Measurements from ENCODE around the gene LRRC72.

The LRRC72 gene

GRCh38 chr7:16604054-16604453 is 77.4 kb downstream of the LRRC72 start:
- Histone ChIP-seq H3K4me3 (ENCODE audit: low read length) (no peak overlapping the region), H3K9ac (ENCODE audit: low read length) (no peak overlapping the region), H3K36me3 (ENCODE audit: control insufficient read depth, low read depth, low read length) (no peaks in the 10 kb centered on the region), H3K27ac (ENCODE audit: low read length) (no peak overlapping the region), H3K4me1 (ENCODE audit: control insufficient read depth, low read depth, low read length) (no peaks in the 10 kb centered on the region), H3K27me3 (ENCODE audit: control insufficient read depth, insufficient read depth, low read length) (no peaks in the 10 kb centered on the region), H3K9me3 (ENCODE audit: control insufficient read depth, low read depth, low read length) (no peaks in the 10 kb centered on the region)

GRCh38 chr7:16606704-16607103 is 80.1 kb downstream of the LRRC72 start:
- no peaks in the 10 kb centered on the region for H3K9me3 ChIP-seq (ENCODE audit: control insufficient read depth, low read depth, low read length)
- H3K4me3 ChIP-seq (ENCODE audit: low read length), result no peak overlapping the region
- H3K36me3 ChIP-seq (ENCODE audit: control insufficient read depth, low read depth, low read length), result no peaks in the 10 kb centered on the region
- no peaks in the 10 kb centered on the region for H3K27me3 ChIP-seq (ENCODE audit: control insufficient read depth, insufficient read depth, low read length)
- no peak overlapping the region for H3K27ac ChIP-seq (ENCODE audit: low read length)
- H3K9ac ChIP-seq (ENCODE audit: low read length), result no peak overlapping the region
- no peaks in the 10 kb centered on the region for H3K4me1 ChIP-seq (ENCODE audit: control insufficient read depth, low read depth, low read length)

DNA sequence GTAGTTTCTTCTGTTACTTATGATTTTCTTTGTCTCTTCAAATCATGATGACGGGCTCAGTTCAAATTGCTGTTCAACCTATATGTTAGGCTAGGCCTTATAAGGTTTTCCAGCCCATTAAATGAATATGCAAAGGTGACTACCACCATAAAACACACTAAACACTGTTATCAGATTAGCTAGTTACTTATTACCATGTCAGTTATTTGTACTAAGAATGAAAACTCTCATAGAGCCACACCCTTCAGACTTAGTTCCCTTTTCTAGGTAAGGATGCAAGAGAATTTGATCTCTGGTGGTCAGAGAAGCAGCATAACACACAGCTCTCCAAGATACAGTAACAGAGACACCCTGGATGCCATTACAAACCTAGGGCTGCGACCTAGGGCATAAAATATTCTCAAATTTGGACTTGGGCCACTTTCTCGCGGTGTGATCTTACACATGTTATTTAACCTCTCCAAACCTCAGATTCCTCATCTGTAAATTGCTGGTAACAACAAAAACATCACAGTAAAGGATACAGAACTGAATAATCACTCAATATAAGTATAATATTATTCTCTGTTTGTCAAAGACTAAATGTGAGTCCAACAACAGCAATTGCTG is 83.3 kb downstream of the LRRC72 start:
- H3K27me3 ChIP-seq (ENCODE audit: control insufficient read depth, insufficient read depth, low read length), result no peaks in the 10 kb centered on the region
- no peak overlapping the region for H3K4me3 ChIP-seq (ENCODE audit: low read length)
- no peaks in the 10 kb centered on the region for H3K4me1 ChIP-seq (ENCODE audit: control insufficient read depth, low read depth, low read length)
- no peaks in the 10 kb centered on the region for H3K9me3 ChIP-seq (ENCODE audit: control insufficient read depth, low read depth, low read length)
- H3K36me3 ChIP-seq (ENCODE audit: control insufficient read depth, low read depth, low read length), result no peaks in the 10 kb centered on the region
- no peak overlapping the region for H3K27ac ChIP-seq (ENCODE audit: low read length)
- no peak overlapping the region for H3K9ac ChIP-seq (ENCODE audit: low read length)

DNA sequence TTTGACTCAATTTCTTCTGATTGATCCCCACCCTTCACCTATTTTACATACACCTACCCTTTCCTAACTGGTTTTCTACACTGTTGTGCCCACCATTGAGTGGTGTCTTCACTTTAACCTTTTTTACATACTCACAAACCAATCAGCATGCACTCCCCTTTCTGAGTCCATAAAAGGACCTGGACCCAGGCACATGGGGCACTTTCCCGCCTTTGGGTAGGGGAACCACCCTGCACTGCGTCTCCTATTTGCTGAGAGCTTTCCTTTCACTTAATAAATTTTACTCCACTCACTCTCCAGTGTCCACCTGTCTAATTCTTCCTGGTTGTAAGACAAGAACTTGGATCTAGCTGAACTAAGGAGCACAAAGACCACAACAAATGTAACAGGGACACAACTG is 85.1 kb downstream of the LRRC72 start:
- H3K27me3 ChIP-seq (ENCODE audit: control insufficient read depth, insufficient read depth, low read length), result no peaks in the 10 kb centered on the region
- no peak overlapping the region for H3K4me3 ChIP-seq (ENCODE audit: low read length)
- no peak overlapping the region for H3K27ac ChIP-seq (ENCODE audit: low read length)
- H3K9ac ChIP-seq (ENCODE audit: low read length), result no peak overlapping the region
- no peaks in the 10 kb centered on the region for H3K9me3 ChIP-seq (ENCODE audit: control insufficient read depth, low read depth, low read length)
- H3K4me1 ChIP-seq (ENCODE audit: control insufficient read depth, low read depth, low read length), result peaks cover 3% of the 10 kb centered on the region
- no peaks in the 10 kb centered on the region for H3K36me3 ChIP-seq (ENCODE audit: control insufficient read depth, low read depth, low read length)

- H3K4me3 ChIP-seq (ENCODE audit: low read length), result no peak overlapping the region
- H3K9ac ChIP-seq (ENCODE audit: low read length), result no peak overlapping the region
- no peaks in the 10 kb centered on the region for H3K9me3 ChIP-seq (ENCODE audit: control insufficient read depth, low read depth, low read length)
- no peak overlapping the region for H3K27ac ChIP-seq (ENCODE audit: low read length)
- peaks cover 3% of the 10 kb centered on the region for H3K4me1 ChIP-seq (ENCODE audit: control insufficient read depth, low read depth, low read length)
- H3K27me3 ChIP-seq (ENCODE audit: control insufficient read depth, insufficient read depth, low read length), result no peaks in the 10 kb centered on the region
- H3K36me3 ChIP-seq (ENCODE audit: control insufficient read depth, low read depth, low read length), result no peaks in the 10 kb centered on the region
Measured at GRCh38 chr7:16615228-16615627, 88.6 kb downstream of the LRRC72 start.

DNA sequence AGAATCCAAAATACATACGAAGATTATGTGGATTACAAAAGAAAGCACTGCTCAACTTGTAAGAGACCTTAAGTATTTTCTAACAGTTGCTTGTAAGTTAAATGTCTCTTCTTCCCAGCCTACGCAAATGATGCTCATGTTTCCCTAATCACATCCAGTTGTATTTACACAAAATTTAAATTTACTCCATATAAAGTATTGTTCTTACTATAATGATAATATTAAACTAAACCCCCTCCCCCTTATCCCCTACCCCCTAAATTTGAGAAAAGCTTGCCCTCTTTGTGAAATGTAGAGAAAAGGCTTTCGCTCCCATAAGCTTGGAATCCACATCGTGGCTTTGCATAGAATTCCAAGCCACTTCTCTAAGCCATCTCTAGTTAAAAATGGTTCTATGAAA is 89.5 kb downstream of the LRRC72 start:
- H3K27ac ChIP-seq (ENCODE audit: low read length), result no peak overlapping the region
- no peaks in the 10 kb centered on the region for H3K36me3 ChIP-seq (ENCODE audit: control insufficient read depth, low read depth, low read length)
- no peaks in the 10 kb centered on the region for H3K9me3 ChIP-seq (ENCODE audit: control insufficient read depth, low read depth, low read length)

DNA sequence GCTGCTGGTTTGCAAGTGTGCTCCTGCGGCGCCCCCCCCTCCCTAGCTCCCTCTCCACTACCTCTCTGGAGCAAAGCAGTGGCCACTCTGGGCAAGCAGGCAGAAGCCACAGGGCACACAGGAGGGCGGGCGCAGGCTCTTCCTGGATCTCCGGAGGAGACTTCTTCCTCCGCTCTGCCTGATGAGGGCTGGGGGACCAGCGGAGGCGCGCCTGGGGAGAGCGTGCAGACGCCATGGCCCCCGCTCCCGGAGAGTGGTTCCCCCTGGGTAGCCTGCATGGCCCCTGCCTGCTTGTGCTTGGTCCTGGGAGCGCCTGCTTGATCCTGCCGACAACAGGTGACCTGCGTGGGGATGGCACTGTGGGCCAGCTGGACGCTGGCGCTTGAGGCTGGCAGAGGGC is 89.9 kb downstream of the LRRC72 start:
- no peak overlapping the region for H3K4me3 ChIP-seq (ENCODE audit: low read length)

More for the DNA sequence above, 89.5 kb downstream of the LRRC72 start:
- no peak overlapping the region for H3K4me3 ChIP-seq (ENCODE audit: low read length)
- peaks cover 3% of the 10 kb centered on the region for H3K4me1 ChIP-seq (ENCODE audit: control insufficient read depth, low read depth, low read length)
- no peaks in the 10 kb centered on the region for H3K27me3 ChIP-seq (ENCODE audit: control insufficient read depth, insufficient read depth, low read length)
- no peak overlapping the region for H3K9ac ChIP-seq (ENCODE audit: low read length)

GRCh38 chr7:16619979-16620408 is 93.4 kb downstream of the LRRC72 start:
- Histone ChIP-seq H3K4me1 (ENCODE audit: control insufficient read depth, low read depth, low read length) (peaks cover 3% of the 10 kb centered on the region), H3K36me3 (ENCODE audit: control insufficient read depth, low read depth, low read length) (no peaks in the 10 kb centered on the region)

More for the DNA sequence above, 89.9 kb downstream of the LRRC72 start:
- Histone ChIP-seq H3K27ac (ENCODE audit: low read length) (no peak overlapping the region), H3K9ac (ENCODE audit: low read length) (no peak overlapping the region), H3K9me3 (ENCODE audit: control insufficient read depth, low read depth, low read length) (no peaks in the 10 kb centered on the region), H3K36me3 (ENCODE audit: control insufficient read depth, low read depth, low read length) (no peaks in the 10 kb centered on the region), H3K27me3 (ENCODE audit: control insufficient read depth, insufficient read depth, low read length) (no peaks in the 10 kb centered on the region), H3K4me1 (ENCODE audit: control insufficient read depth, low read depth, low read length) (peaks cover 3% of the 10 kb centered on the region)

GRCh38 chr7:16626388-16626787 is 99.8 kb downstream of the LRRC72 start:
- Histone ChIP-seq H3K9ac (ENCODE audit: low read length) (no peak overlapping the region), H3K36me3 (ENCODE audit: control insufficient read depth, low read depth, low read length) (no peaks in the 10 kb centered on the region), H3K9me3 (ENCODE audit: control insufficient read depth, low read depth, low read length) (no peaks in the 10 kb centered on the region), H3K27me3 (ENCODE audit: control insufficient read depth, insufficient read depth, low read length) (no peaks in the 10 kb centered on the region), H3K4me3 (ENCODE audit: low read length) (no peak overlapping the region), H3K27ac (ENCODE audit: low read length) (no peak overlapping the region), H3K4me1 (ENCODE audit: control insufficient read depth, low read depth, low read length) (no peaks in the 10 kb centered on the region)

More at GRCh38 chr7:16619979-16620408, 93.4 kb downstream of the LRRC72 start:
- no peaks in the 10 kb centered on the region for H3K9me3 ChIP-seq (ENCODE audit: control insufficient read depth, low read depth, low read length)
- no peaks in the 10 kb centered on the region for H3K27me3 ChIP-seq (ENCODE audit: control insufficient read depth, insufficient read depth, low read length)
- H3K4me3 ChIP-seq (ENCODE audit: low read length), result no peak overlapping the region
- H3K9ac ChIP-seq (ENCODE audit: low read length), result no peak overlapping the region
- no peak overlapping the region for H3K27ac ChIP-seq (ENCODE audit: low read length)

DNA sequence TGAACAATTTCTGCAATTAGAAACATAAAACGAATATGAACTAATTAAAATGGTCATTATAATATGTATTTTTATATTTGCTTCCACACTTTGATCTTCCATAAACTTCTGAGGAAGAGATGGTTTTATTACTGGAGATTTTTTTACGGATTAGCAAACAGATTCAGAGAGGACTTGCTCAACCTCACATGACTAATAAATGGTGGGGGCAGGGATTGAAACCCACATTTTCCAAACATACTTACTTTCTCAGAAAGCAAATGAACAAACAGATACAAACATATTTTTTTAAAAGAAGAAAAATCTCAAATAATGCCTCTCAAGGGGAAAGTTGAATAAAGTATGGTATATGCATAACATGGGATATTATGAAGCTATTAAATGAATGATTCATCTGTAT is 100.6 kb downstream of the LRRC72 start:
- Histone ChIP-seq H3K9me3 (ENCODE audit: control insufficient read depth, low read depth, low read length) (no peaks in the 10 kb centered on the region), H3K4me3 (ENCODE audit: low read length) (no peak overlapping the region), H3K4me1 (ENCODE audit: control insufficient read depth, low read depth, low read length) (no peaks in the 10 kb centered on the region), H3K27me3 (ENCODE audit: control insufficient read depth, insufficient read depth, low read length) (no peaks in the 10 kb centered on the region), H3K27ac (ENCODE audit: low read length) (no peak overlapping the region), H3K9ac (ENCODE audit: low read length) (no peak overlapping the region), H3K36me3 (ENCODE audit: control insufficient read depth, low read depth, low read length) (no peaks in the 10 kb centered on the region)

- H3K27me3 ChIP-seq (ENCODE audit: control insufficient read depth, insufficient read depth, low read length), result no peaks in the 10 kb centered on the region
- no peaks in the 10 kb centered on the region for H3K9me3 ChIP-seq (ENCODE audit: control insufficient read depth, low read depth, low read length)
- H3K9ac ChIP-seq (ENCODE audit: low read length), result no peak overlapping the region
- no peaks in the 10 kb centered on the region for H3K36me3 ChIP-seq (ENCODE audit: control insufficient read depth, low read depth, low read length)
- no peak overlapping the region for H3K4me3 ChIP-seq (ENCODE audit: low read length)
- H3K27ac ChIP-seq (ENCODE audit: low read length), result no peak overlapping the region
- no peaks in the 10 kb centered on the region for H3K4me1 ChIP-seq (ENCODE audit: control insufficient read depth, low read depth, low read length)
Measured at GRCh38 chr7:16630654-16631053, 104.0 kb downstream of the LRRC72 start.

All from iPS-18a (cell line).